AG09319 (cell line): ENCODE results near the gene CDC25C.

Source experiments
- DNase-seq: peaks from one replicate; pipeline ENCODE4 v3.0.0-alpha.2; 2010; ENCODE audit warnings: low read depth; ENCODE audit errors: extremely low read depth
- TF ChIP-seq, protein P1 (sequence below): IDR thresholded peaks from 2 replicates; pipeline ENCODE4 v1.5.1; 2011; ENCODE audit warnings: low read depth, mild to moderate bottlenecking, inconsistent platforms, low read length, moderate library complexity

The CDC25C gene

DNA sequence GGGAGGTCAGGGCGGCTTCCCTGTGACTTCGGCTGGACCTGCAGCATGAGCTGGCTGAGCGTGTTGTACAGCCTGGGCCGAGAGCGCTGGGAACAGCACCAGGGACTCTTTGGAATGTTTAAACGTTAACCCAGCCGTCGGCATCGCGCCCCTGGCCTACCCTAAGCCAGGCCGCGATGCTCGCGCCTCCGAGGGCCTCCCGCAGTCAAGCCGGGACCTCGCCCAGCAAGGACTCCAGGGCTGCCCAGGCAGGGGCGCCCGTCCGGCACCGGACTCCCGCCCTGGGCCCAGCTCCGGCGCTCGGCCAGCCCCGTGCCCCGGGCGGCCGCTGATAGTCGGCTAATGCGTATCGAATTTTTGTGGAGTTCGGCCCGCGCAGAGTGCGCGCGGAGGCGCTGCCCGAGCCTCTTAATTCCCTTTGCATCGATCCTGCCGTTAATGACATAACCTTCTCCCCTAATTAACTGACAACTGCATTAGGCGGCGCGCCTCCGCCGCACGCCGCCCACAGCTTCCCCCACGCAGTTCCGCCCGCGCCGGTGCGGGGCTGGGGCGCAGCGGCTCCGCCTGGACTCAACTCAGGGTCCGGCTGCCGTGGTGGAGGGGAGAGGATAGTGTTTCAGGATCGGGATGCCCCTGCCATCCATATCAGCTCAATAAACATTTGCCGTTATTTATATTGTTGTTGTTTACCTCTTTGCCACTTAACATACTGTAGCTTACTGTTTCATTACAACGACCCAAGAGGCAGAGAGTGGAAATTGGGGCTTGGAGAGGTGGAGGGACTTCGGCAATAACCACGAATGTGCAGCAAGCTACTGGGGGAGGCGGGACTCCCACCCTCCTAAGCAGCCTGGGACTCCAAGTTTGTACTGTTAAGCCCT, 89.7 kb downstream of the CDC25C start:
- no peak for DNase-seq
- TF ChIP-seq, protein P1, sequence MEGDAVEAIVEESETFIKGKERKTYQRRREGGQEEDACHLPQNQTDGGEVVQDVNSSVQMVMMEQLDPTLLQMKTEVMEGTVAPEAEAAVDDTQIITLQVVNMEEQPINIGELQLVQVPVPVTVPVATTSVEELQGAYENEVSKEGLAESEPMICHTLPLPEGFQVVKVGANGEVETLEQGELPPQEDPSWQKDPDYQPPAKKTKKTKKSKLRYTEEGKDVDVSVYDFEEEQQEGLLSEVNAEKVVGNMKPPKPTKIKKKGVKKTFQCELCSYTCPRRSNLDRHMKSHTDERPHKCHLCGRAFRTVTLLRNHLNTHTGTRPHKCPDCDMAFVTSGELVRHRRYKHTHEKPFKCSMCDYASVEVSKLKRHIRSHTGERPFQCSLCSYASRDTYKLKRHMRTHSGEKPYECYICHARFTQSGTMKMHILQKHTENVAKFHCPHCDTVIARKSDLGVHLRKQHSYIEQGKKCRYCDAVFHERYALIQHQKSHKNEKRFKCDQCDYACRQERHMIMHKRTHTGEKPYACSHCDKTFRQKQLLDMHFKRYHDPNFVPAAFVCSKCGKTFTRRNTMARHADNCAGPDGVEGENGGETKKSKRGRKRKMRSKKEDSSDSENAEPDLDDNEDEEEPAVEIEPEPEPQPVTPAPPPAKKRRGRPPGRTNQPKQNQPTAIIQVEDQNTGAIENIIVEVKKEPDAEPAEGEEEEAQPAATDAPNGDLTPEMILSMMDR, result no peak

DNA sequence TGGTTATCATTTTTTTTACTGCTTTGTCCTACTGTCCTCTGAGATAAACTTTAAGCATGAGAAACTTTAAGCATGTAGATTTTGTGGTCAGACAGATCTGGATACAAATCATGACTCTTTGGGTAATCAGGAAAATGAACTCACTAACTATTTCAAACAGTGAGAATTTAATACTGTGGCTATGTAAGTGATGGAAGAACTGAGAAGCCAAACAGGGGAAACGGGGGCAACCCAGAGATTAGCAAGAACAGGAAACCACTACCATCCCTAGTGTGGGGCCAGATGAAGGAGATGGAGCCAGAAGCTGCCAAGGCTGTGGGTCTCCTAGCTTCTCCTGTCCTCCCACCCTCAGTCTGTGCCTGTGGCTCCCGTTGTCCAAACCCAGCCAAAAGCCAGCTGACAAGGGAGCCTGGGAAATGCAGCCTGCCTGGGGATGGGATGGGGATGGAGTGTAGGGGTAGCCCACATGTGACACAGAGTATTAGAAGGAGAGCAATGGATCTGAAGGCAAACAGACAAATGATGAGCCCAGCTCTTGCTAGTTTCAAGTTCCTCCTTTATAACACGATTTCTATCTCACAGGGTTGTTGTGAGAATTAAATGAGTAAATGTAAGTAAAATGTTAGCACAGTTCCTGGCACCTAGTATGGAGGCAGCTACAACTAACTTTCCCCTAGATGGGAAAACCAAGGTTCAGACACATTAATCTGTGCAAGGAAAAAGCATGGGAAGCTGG, 90.8 kb downstream of the CDC25C start:
- no peak for DNase-seq
- TF ChIP-seq, protein P1, result no peak

GRCh38 chr5:138238034-138238433, 93.6 kb downstream of the CDC25C start:
- DNase-seq, result no peak
- TF ChIP-seq, protein P1, result no peak
